Activated CD4-positive, alpha-beta memory T cell treated with anti-CD3 and anti-CD28 coated beads for 36 hours (primary cell): Measurements from ENCODE around the gene NBEAL1. TPM values are rescaled to one million over a fixed set of nuclear protein-coding genes. Genes with fewer than 3 reads are reported as not detected.
"Not testable (repeated sequence)": the region's sequence is repeated elsewhere in the genome, so short reads cannot be mapped to it uniquely, and the experiment has no call there.

Experiments used
- CTCF ChIA-PET: fragments of 350-600 bp; sonication (Branson Sonifier 250); formaldehyde crosslinking; loops from one replicate; lab custom pipeline; 2021; ENCODE audit warnings: antibody characterized with exemption, inconsistent platforms; lab: Charles Lee
- POLR2A ChIA-PET: fragments of 350-600 bp; sonication (Branson Sonifier 250); formaldehyde crosslinking; loops from one replicate; lab custom pipeline; 2021; ENCODE audit warnings: antibody characterized with exemption; lab: Charles Lee
- DNase-seq: peaks from one replicate; pipeline ENCODE4 v3.0.0-alpha.2; 2020
- H3K27ac Mint-ChIP-seq: one replicate; pipeline ENCODE4 v1.8.0; 2021; ENCODE audit warnings: mixed read lengths
- H3K27me3 Mint-ChIP-seq: one replicate; pipeline ENCODE4 v1.8.0; 2021; ENCODE audit warnings: mixed read lengths
- H3K36me3 Mint-ChIP-seq: one replicate; pipeline ENCODE4 v1.8.0; 2021; ENCODE audit warnings: mixed read lengths
- H3K4me1 Mint-ChIP-seq: one replicate; pipeline ENCODE4 v1.8.0; 2021; ENCODE audit warnings: low read depth, mixed read lengths
- H3K4me3 Mint-ChIP-seq: one replicate; pipeline ENCODE4 v1.8.0; 2021; ENCODE audit warnings: mild to moderate bottlenecking, mixed read lengths
- H3K9me3 Mint-ChIP-seq: one replicate; pipeline ENCODE4 v1.8.0; 2021; ENCODE audit warnings: mixed read lengths
- intact Hi-C: fragments of 100-400 bp; cut with micrococcal nuclease; formaldehyde crosslinking; loops from one replicate; pipeline ENCODE4 v1.15.1; 2023
- total RNA-seq, 2 experiments: library from RNA; stranded (reverse); gene quantifications; one replicate each; pipeline ENCODE4 v1.2.3, GENCODE V29; 2021

Gene NBEAL1
- total RNA-seq, 2 experiments from 2014 or later = 10.6 to 11.6 TPM

- intact Hi-C loops = no loop called here
- Mint-ChIP-seq H3K27me3 (no peaks in the 10 kb centered on the region), H3K4me3 (no peak overlapping the region), H3K27ac (no peak overlapping the region), H3K4me1 (no peaks in the 10 kb centered on the region), H3K9me3 (no peaks in the 10 kb centered on the region), H3K36me3 (peaks cover 3% of the 10 kb centered on the region)
- ChIA-PET POLR2A (no interaction called here), CTCF (no interaction called here)
- DNase-seq = no peak
Observed at GRCh38 chr2:203143391-203143790, 128.7 kb downstream of the NBEAL1 start.

GRCh38 chr2:203149194-203149593 lies 134.5 kb downstream of the NBEAL1 start:
- CTCF ChIA-PET = interaction anchor here (0.5 kb wide), 1 partner anchor 561 kb away, joined by 3 read pairs; no protein-coding TSS in a partner anchor
- peaks cover 10% of the 10 kb centered on the region for H3K36me3 Mint-ChIP-seq
- H3K9me3 Mint-ChIP-seq = no peaks in the 10 kb centered on the region
- POLR2A ChIA-PET = no interaction called here
- no peaks in the 10 kb centered on the region for H3K4me1 Mint-ChIP-seq
- intact Hi-C loops = no loop called here
- no peak overlapping the region for H3K27ac Mint-ChIP-seq
- no peak overlapping the region for H3K4me3 Mint-ChIP-seq
- no peak for DNase-seq
- no peaks in the 10 kb centered on the region for H3K27me3 Mint-ChIP-seq

GRCh38 chr2:203155406-203155805 lies 140.7 kb downstream of the NBEAL1 start:
- Mint-ChIP-seq H3K36me3 (no peaks in the 10 kb centered on the region), H3K4me1 (peaks cover 6% of the 10 kb centered on the region), H3K4me3 (no peak overlapping the region), H3K27ac (no peak overlapping the region), H3K27me3 (no peaks in the 10 kb centered on the region), H3K9me3 (no peaks in the 10 kb centered on the region)
- ChIA-PET CTCF (interaction anchor here (1.2 kb wide), 1 partner anchor 324 kb away, joined by 3 read pairs; no protein-coding TSS in a partner anchor), POLR2A (no interaction called here)
- intact Hi-C loops = no loop called here
- DNase-seq = peak; percentile 12

GRCh38 chr2:203162722-203163121 lies 148.0 kb downstream of the NBEAL1 start:
- H3K36me3 Mint-ChIP-seq = peaks cover 13% of the 10 kb centered on the region
- H3K27me3 Mint-ChIP-seq, DNase-seq, intact Hi-C loops, CTCF ChIA-PET, H3K4me1 Mint-ChIP-seq, H3K27ac Mint-ChIP-seq, H3K9me3 Mint-ChIP-seq, H3K4me3 Mint-ChIP-seq, POLR2A ChIA-PET: not testable (repeated sequence)

GRCh38 chr2:203164311-203164935 lies 149.7 kb downstream of the NBEAL1 start:
- ChIA-PET CTCF (no interaction called here), POLR2A (no interaction called here)
- Mint-ChIP-seq H3K36me3 (peaks cover 16% of the 10 kb centered on the region), H3K4me1 (no peaks in the 10 kb centered on the region), H3K9me3 (peaks cover 4% of the 10 kb centered on the region), H3K4me3 (no peak overlapping the region), H3K27ac (no peak overlapping the region), H3K27me3 (no peaks in the 10 kb centered on the region)
- DNase-seq = no peak
- intact Hi-C loops = no loop called here

- ChIA-PET CTCF (interaction anchor here (0.7 kb wide), 1 partner anchor 71 kb away, joined by 3 read pairs; the partner anchor contains the start of gene CYP20A1), POLR2A (no interaction called here)
- H3K27me3 Mint-ChIP-seq = no peaks in the 10 kb centered on the region
- intact Hi-C loops = no loop called here
- peaks cover 16% of the 10 kb centered on the region for H3K36me3 Mint-ChIP-seq
- H3K9me3 Mint-ChIP-seq = peaks cover 4% of the 10 kb centered on the region
- no peak overlapping the region for H3K4me3 Mint-ChIP-seq
- no peaks in the 10 kb centered on the region for H3K4me1 Mint-ChIP-seq
- H3K27ac Mint-ChIP-seq = no peak overlapping the region
- DNase-seq = no peak
Observed at GRCh38 chr2:203167751-203168150, 153.1 kb downstream of the NBEAL1 start.

- no peak overlapping the region for H3K27ac Mint-ChIP-seq
- H3K36me3 Mint-ChIP-seq = peaks cover 11% of the 10 kb centered on the region
- intact Hi-C loops = no loop called here
- H3K4me1 Mint-ChIP-seq = no peaks in the 10 kb centered on the region
- H3K4me3 Mint-ChIP-seq = no peak overlapping the region
- H3K9me3 Mint-ChIP-seq = no peaks in the 10 kb centered on the region
- CTCF ChIA-PET = no interaction called here
- POLR2A ChIA-PET = no interaction called here
- H3K27me3 Mint-ChIP-seq = no peaks in the 10 kb centered on the region
- DNase-seq = no peak
Observed at GRCh38 chr2:203170502-203170901, 155.8 kb downstream of the NBEAL1 start.

GRCh38 chr2:203175371-203175770 lies 160.7 kb downstream of the NBEAL1 start:
- Mint-ChIP-seq H3K27me3 (no peaks in the 10 kb centered on the region), H3K4me3 (no peak overlapping the region), H3K4me1 (peaks cover 4% of the 10 kb centered on the region), H3K36me3 (peaks cover 2% of the 10 kb centered on the region), H3K9me3 (no peaks in the 10 kb centered on the region), H3K27ac (no peak overlapping the region)
- no peak for DNase-seq
- POLR2A ChIA-PET = no interaction called here
- intact Hi-C loops = no loop called here
- CTCF ChIA-PET = no interaction called here

- peaks cover 4% of the 10 kb centered on the region for H3K4me1 Mint-ChIP-seq
- no peaks in the 10 kb centered on the region for H3K9me3 Mint-ChIP-seq
- no peak overlapping the region for H3K27ac Mint-ChIP-seq
- no peak overlapping the region for H3K4me3 Mint-ChIP-seq
- POLR2A ChIA-PET = no interaction called here
- H3K36me3 Mint-ChIP-seq = peaks cover 2% of the 10 kb centered on the region
- H3K27me3 Mint-ChIP-seq = no peaks in the 10 kb centered on the region
- CTCF ChIA-PET = no interaction called here
- intact Hi-C loops = no loop called here
- DNase-seq = no peak
Observed at GRCh38 chr2:203177361-203177760, 162.7 kb downstream of the NBEAL1 start.

- peaks cover 7% of the 10 kb centered on the region for H3K36me3 Mint-ChIP-seq
- no peak for DNase-seq
- intact Hi-C loops = no loop called here
- H3K4me1 Mint-ChIP-seq = no peaks in the 10 kb centered on the region
- no peaks in the 10 kb centered on the region for H3K27me3 Mint-ChIP-seq
- CTCF ChIA-PET = no interaction called here
- POLR2A ChIA-PET = no interaction called here
- H3K9me3 Mint-ChIP-seq = no peaks in the 10 kb centered on the region
- no peak overlapping the region for H3K27ac Mint-ChIP-seq
- no peak overlapping the region for H3K4me3 Mint-ChIP-seq
Observed at GRCh38 chr2:203185864-203186263, 171.2 kb downstream of the NBEAL1 start.

- POLR2A ChIA-PET, H3K9me3 Mint-ChIP-seq, H3K27ac Mint-ChIP-seq, H3K27me3 Mint-ChIP-seq, H3K4me1 Mint-ChIP-seq, intact Hi-C loops, CTCF ChIA-PET, DNase-seq, H3K36me3 Mint-ChIP-seq, H3K4me3 Mint-ChIP-seq: not testable (repeated sequence)
Observed at GRCh38 chr2:203190547-203190946, 175.9 kb downstream of the NBEAL1 start.

GRCh38 chr2:203191026-203191425 lies 176.4 kb downstream of the NBEAL1 start:
- H3K27ac Mint-ChIP-seq, H3K4me1 Mint-ChIP-seq, POLR2A ChIA-PET, DNase-seq, CTCF ChIA-PET, H3K9me3 Mint-ChIP-seq, H3K36me3 Mint-ChIP-seq, H3K27me3 Mint-ChIP-seq, H3K4me3 Mint-ChIP-seq, intact Hi-C loops: not testable (repeated sequence)

GRCh38 chr2:203191961-203192360 lies 177.3 kb downstream of the NBEAL1 start:
- ChIA-PET CTCF (no interaction called here), POLR2A (no interaction called here)
- Mint-ChIP-seq H3K27me3 (no peaks in the 10 kb centered on the region), H3K4me3 (no peak overlapping the region), H3K9me3 (no peaks in the 10 kb centered on the region), H3K27ac (no peak overlapping the region), H3K36me3 (peaks cover 9% of the 10 kb centered on the region), H3K4me1 (no peaks in the 10 kb centered on the region)
- intact Hi-C loops = no loop called here
- no peak for DNase-seq
